H54 (cell line): ENCODE results near the gene YIPF4.
A peak's percentile ranks its signal among the peaks of the same experiment; 100 is the strongest.

Source experiments
- DNase-seq: peaks from one replicate; pipeline ENCODE4 v3.0.0; 2011; ENCODE audit warnings: low spot score, mixed read lengths; ENCODE audit not compliant: insufficient read length
- FAIRE-seq: peaks from 3 replicates; lab custom pipeline; 2011; peaks lifted over from hg19 to GRCh38; lab: Jason Lieb, UNC
- POLR2A ChIP-seq: IDR thresholded peaks from 2 replicates; pipeline ENCODE4 v1.6.1; 2011; ENCODE audit warnings: low read depth, mild to moderate bottlenecking, low read length

YIPF4 gene

DNA sequence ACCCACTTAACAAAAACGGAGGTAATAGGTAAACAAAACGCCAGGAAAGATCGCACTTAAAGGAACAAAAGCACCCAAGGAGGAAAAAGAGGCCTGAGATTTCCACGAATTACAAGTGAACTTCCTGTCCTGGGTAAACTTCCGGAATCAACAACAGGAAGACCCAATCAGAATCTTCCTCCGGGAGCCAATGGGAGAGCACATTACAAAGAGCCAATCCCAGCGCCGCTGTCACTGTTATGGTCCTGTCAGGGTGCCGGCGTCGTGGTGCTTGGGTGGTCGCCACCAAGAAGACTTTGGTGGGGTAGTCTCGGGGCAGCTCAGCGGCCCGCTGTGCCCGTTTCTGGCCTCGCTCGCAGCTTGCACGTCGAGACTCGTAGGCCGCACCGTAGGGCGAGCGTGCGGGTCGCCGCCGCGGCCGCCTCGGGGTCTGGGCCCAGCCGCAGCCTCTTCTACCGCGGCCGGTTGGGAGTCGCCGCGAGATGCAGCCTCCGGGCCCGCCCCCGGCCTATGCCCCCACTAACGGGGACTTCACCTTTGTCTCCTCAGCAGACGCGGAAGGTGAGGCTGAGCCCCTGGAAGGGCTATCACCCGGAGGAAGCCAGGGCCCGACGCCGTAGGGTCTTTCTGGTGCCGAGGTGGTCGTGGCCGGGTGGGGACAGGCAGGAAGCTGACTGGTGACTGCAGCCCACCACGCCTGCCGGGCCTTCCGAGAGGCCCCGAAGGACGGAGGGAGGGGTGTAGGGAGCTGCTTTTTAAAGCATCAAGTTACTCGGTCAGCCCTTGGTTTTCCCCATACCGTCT lies at the start of gene YIPF4:
Gene YIPF4, plus strand, starts transcription at position 231 of the 804 bp plus-strand sequence. Its CDS starts 252 bp downstream, at position 483.
- peak; percentile 34; the same call in 1 of the 2 replicates for TF ChIP-seq POLR2A
- DNase-seq (peak; percentile 94), FAIRE-seq (peak; percentile 94)

DNA sequence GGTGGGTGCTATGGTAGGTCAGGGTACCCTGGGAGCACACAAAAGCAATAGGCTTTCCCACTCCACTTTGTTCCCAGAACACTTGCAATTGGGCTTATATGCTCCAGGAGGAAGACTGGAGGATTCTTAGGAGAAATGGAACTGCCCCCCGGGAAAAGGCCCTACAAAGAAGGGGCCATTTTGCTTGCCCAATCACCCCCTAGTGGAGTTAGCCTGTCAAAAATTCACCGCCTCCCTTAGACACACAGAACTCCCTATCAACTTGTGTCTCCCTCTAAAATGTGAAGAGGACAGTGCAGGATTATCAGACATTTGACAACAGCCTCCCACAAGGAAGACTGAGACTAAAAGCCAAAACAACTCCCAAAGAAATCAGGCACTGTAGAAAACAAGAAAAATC lies 49.5 kb upstream of the YIPF4 start:
- TF ChIP-seq POLR2A = no peak
- DNase-seq = no peak
- no peak for FAIRE-seq

DNA sequence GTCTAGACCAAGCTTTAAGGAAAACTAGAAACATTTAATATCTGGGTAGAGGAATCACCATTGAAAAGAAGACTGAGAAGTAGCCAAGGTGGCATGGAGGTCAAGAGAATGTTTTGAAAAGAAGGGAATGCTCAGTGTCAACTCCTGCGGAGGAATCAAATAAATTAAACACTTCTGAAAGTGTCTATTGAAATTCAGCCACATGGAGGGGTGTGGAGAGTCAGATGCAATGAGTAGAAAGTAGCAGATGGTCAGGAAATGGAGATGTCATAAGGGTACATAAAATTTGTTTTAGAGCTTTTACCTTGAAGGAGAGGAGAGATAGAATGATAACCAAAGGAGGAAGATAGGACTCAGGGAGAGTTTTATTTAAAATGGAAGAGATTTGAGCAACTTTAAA lies 48.1 kb upstream of the YIPF4 start:
- no peak for DNase-seq
- TF ChIP-seq POLR2A = no peak
- peak; percentile 15 for FAIRE-seq

DNA sequence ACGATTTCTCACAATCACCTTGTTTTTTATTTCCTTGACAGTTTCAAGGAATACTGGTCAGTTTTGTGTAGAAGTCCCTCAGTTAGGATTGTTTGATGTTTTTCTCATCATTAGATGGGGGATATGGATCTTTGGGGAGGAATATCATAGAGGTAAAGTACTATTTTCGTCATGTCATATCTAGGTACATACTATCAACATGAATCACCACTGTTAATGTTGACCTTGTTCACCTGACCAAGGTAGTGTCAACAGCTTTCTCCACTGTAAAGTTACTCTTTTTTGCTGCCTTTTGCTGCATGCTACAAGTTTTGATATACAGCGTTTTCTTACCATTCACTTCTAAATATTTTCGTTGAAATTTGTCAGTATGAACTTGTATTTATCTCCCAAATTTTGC lies 45.7 kb upstream of the YIPF4 start:
- TF ChIP-seq POLR2A = no peak
- FAIRE-seq (no peak), DNase-seq (no peak)

DNA sequence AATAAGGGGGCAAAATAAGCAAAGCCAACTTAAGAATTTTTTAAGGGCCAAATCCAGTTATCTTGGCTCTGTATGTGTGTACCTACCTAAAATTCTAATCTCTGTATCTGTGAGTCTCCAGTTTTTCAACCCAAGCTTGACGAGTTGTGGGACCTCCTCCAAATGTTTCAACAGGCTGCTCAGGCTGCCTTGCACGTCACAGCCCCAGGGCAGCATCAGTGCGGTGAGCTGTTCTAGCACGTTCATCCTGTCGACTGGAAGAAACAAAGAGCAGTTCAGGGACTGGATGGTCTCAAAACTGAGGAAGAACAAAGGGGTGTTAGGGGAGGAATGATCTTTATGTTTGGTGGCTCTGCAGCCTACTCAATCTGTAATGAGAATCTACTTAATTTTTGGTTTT lies 42.4 kb upstream of the YIPF4 start:
- no peak for TF ChIP-seq POLR2A
- FAIRE-seq (no peak), DNase-seq (no peak)

DNA sequence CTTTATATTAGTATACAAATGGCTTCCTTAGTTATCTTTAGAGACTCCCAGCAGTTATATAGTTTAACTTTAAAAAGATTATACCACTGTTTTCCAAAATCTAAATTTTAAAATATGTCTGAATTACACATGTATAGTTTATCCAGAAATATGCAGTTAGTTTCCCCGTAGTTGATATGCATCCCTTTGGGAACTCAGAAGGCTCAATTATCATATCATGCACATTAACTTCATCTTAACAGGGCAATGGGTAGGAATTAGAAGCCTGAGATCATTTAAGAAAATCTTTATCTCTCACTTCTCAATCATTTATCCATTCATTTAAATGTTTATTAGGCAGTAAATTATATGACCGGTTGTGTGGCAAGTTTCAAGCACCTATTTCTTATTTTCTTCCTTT lies 40.2 kb upstream of the YIPF4 start:
- TF ChIP-seq POLR2A = no peak
- DNase-seq (no peak), FAIRE-seq (no peak)

DNA sequence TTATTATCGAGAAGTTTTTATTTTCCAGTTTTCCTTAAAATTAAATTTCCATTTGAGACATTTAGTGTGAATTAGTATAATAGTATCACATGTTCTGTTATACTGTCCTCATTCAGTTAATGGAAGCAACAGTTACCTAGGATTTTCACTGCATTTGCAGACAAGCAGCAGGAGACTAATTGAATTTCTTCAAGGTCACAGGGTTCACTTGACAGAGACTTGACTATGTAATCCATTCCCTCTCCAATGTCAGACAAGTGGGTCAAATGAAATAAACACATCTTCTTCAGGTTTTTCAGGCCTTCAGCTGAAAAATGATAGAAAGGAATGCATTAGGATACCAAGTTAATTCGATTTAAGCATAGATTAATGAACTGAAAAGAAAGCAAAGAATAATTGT lies 39.7 kb upstream of the YIPF4 start:
- FAIRE-seq (no peak), DNase-seq (no peak)
- TF ChIP-seq POLR2A = no peak

DNA sequence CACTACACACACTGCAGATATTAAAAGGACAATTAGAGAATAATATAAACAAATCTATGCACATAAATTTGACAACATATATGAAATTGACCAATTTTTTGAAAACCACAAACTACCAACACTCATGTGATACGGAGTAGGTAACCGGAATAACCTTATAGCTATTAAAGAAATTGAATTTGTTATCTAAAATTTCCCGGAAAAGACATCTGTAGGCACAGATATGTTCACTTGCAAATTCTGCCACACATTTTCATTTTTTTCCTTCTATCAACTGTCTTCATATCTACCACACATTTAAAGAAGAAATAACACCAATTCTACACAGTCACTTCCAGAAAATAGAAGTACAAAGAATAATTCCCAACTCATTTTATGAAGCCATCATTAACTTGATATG lies 35.4 kb upstream of the YIPF4 start:
- DNase-seq (no peak), FAIRE-seq (no peak)
- no peak for TF ChIP-seq POLR2A

DNA sequence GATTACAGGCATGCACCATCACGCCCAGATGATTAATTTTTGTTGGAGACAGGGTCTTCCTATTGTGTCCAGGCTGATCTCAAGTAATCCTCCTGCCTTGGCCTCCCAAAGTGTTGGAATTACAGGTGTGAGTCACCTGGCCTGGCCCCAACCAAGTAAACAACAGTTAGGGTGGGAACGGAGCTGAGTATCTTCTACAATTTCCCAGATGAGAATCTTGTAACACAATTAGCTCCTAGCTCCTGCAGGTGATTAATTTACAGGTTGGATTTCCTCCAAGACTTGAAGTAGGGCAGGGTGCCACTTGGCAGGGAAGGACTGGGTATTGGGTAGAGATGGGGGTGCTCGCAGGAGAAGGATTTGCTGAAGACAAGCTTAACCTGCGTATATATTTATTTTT lies 30.8 kb upstream of the YIPF4 start:
- FAIRE-seq = no peak
- TF ChIP-seq POLR2A = no peak
- no peak for DNase-seq

DNA sequence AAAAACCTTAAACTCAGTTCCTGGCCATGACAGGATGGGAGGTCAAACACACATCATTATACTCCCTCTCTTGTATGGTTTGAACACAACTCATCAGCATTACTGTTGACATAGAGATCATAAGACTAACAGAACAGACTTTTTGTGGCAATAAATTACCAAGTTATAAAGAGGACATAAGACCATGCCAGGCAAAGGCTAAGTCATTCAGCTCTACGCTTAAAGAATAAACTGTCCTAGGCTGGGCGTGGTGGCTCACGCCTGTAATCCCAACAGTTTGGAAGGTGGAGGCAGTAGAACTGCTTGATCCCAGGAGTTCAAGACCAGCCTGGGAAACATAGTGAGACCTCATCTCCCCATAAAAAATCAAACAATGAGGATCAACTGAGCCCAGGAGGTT lies 29.4 kb upstream of the YIPF4 start:
- FAIRE-seq (no peak), DNase-seq (no peak)
- TF ChIP-seq POLR2A = no peak

DNA sequence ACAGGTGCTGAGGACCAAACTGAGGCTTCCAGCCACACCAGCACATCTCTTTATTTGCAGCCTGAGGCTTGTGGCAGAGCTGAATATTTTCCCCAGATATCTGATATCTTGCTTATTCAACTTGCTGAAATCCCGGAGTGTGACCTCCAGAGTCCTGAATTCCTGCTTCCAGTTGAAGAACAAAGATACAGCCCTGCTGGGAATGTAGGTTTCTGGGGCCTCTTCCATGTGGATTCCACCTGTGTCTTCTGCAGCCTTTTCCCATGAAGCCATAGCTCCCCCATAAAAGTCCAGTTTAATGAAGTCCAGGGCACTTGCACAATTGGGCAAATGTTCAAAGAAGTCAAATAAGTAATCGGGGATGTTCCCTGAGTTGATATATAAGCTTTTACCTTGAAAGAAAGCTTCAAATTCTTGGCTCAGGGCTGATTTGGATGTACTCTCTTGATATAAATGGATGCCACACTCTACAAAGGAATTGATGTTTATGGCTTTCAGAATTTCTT lies 27.9 kb upstream of the YIPF4 start:
- DNase-seq = no peak
- TF ChIP-seq POLR2A = no peak
- no peak for FAIRE-seq

DNA sequence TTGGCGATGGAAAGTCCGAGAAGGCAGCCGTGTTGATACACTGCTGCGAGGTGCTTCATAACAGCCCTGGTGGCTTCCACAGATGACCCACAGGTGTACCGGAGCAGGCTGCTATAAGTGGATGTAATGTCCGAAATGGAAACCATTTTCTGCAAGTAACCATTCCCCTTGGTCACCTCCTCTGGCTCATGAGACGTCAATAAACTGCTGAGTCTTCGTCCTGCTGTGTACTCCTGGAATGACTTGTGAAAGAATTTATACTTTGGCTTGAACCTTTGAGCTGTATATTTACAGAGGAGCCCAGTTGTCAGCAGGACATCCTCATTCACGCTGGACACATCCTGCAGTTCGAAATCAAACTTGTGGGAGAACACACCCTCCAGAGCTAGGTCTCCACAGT lies 27.4 kb upstream of the YIPF4 start:
- FAIRE-seq (no peak), DNase-seq (no peak)
- no peak for TF ChIP-seq POLR2A

DNA sequence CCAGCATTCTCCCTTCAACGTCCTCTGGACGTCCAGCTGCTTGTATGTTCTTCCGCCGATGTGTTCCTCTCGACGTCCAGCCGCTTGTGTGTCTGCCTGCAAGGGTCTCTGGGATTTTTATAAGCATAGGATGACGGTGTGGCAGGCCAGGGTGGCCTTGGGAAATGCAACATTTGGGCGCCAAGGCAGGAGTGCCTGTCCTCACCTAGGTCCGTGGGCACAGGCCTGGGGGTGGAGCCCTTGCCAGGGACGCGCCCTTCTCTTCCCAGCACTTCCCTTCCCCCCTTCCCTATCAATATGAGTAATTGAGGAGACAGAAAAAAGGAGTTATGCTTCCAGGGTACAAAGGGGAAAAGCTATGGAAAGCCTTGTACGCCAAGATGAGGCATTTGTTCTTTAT lies 19.5 kb upstream of the YIPF4 start:
- TF ChIP-seq POLR2A = no peak
- DNase-seq (no peak), FAIRE-seq (no peak)

DNA sequence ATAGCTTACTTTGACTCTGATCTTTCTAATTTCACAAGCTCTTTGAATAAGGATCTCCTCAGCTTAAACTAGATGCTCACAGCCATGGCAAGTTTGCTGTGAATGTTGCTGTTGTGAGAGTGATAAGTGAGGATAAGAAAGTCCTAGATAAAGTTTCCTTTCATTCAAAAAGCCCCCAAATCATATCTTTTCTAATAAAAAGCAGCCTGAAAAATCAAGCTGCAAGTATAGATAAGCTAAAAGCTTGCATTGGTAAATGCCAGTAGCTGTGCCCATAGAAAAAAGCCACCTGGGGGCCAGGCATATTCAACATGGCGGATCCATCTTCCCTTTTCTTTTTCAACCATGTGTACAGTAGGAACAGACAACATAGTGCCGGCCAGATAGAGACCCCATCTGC lies 17.3 kb upstream of the YIPF4 start:
- no peak for TF ChIP-seq POLR2A
- no peak for DNase-seq
- no peak for FAIRE-seq

DNA sequence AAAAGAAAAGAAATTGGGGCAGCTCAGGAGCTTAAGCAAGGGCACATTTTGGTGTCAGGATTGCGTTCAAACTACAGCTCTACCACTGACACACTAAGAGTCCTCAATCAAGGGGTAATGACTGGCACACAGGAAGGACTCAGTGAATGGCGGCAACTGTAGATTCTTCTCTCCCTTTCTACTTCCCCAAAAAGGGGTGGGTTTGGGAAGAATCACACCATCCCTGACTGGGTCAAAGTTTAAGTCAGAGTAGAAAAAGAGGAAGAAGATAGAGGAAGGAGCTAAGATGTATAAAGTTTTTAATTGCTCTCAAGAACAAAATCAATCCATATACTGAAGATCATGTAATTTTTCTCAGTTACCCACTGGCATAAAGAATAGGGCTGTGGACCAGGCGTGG lies 15.6 kb upstream of the YIPF4 start:
- FAIRE-seq = no peak
- TF ChIP-seq POLR2A = no peak
- DNase-seq = no peak
